Activated naive CD4-positive, alpha-beta T cell (primary cell): ENCODE measurements around the gene POU6F2.
"Not testable (repeated sequence)": the region's sequence is repeated elsewhere in the genome, so short reads cannot be mapped to it uniquely, and the experiment has no call there.

Source experiments
- DNase-seq, 4 experiments: peaks; one replicate each; lab custom pipeline; 2025; lab: John Stamatoyannopoulos, UW

POU6F2 gene

GRCh38 chr7:39187130-39187529 is 209.4 kb downstream of the POU6F2 start:
- no peak for DNase-seq

GRCh38 chr7:39192476-39192875 is 214.8 kb downstream of the POU6F2 start:
- DNase-seq: no peak

GRCh38 chr7:39194388-39194787 is 216.7 kb downstream of the POU6F2 start:
- not testable (repeated sequence) for DNase-seq

- DNase-seq: no peak
These were observed 218.3 kb downstream of the POU6F2 start for GRCh38 chr7:39195967-39196366.

- DNase-seq: no peak
These were observed 220.1 kb downstream of the POU6F2 start for GRCh38 chr7:39197831-39198230.

GRCh38 chr7:39198556-39198955 is 220.8 kb downstream of the POU6F2 start:
- no peak for DNase-seq

GRCh38 chr7:39199006-39199405 is 221.3 kb downstream of the POU6F2 start:
- DNase-seq: no peak

- no peak for DNase-seq
These were observed 222.2 kb downstream of the POU6F2 start for GRCh38 chr7:39199951-39200350.

GRCh38 chr7:39202041-39202440 is 224.3 kb downstream of the POU6F2 start:
- DNase-seq: no peak

- no peak for DNase-seq
These were observed 232.7 kb downstream of the POU6F2 start for GRCh38 chr7:39210362-39210761.

- DNase-seq: no peak
These were observed 233.9 kb downstream of the POU6F2 start for GRCh38 chr7:39211581-39211980.

GRCh38 chr7:39212876-39213275 is 235.2 kb downstream of the POU6F2 start:
- DNase-seq: no peak

GRCh38 chr7:39217783-39218182 is 240.1 kb downstream of the POU6F2 start:
- no peak for DNase-seq

GRCh38 chr7:39219869-39220268 is 242.2 kb downstream of the POU6F2 start:
- DNase-seq: no peak

- no peak for DNase-seq
These were observed 244.2 kb downstream of the POU6F2 start for GRCh38 chr7:39221901-39222300.

GRCh38 chr7:39228946-39229345 is 251.2 kb downstream of the POU6F2 start:
- DNase-seq: no peak

- DNase-seq: no peak
These were observed 256.3 kb downstream of the POU6F2 start for GRCh38 chr7:39233851-39234529.

GRCh38 chr7:39238234-39238869 is 260.6 kb downstream of the POU6F2 start:
- DNase-seq: no peak

- DNase-seq: no peak
These were observed 263.2 kb downstream of the POU6F2 start for GRCh38 chr7:39240864-39241263.

GRCh38 chr7:39247576-39247975 is 269.9 kb downstream of the POU6F2 start:
- DNase-seq: no peak

GRCh38 chr7:39248041-39248691 is 270.5 kb downstream of the POU6F2 start:
- no peak for DNase-seq

- no peak for DNase-seq
These were observed 271.0 kb downstream of the POU6F2 start for GRCh38 chr7:39248692-39249090.

GRCh38 chr7:39249635-39250152 is 272.0 kb downstream of the POU6F2 start:
- DNase-seq: no peak
